RKO (cell line): ENCODE data around the gene LPCAT4.

ENCODE experiments used
- DNase-seq: peaks from one replicate; pipeline ENCODE4 v3.0.0-alpha.2; 2016; ENCODE audit warnings: low spot score

Gene LPCAT4

DNA sequence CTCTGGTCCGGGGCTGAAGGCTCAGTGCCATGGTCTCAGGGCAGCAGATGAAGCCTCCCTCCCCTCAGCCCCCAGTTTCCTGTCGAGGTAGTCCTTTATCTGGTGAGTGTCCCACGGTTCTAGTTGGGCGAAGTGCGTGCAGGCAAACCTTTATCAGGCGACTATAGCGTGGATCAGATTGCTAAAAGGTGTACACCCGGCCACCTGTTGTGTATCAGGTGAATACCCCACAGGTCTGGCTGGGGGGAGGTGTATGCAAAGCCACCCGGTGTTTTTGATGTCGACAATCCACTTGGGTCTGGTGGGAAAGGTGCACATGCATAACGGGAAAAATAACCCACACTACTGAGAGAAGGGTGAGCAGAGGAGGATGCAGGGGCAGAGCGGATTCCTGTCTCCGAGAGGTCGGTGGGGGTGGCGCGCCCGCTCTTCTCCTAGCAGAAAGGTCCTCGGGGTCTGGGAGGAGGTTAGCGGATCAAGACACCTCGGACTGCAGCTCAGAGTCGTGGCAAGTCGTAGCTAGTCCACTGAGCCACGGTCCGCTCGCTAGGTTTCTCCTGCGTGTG, 29.9 kb downstream of the LPCAT4 start:
- DNase-seq, result peak; percentile 16

DNA sequence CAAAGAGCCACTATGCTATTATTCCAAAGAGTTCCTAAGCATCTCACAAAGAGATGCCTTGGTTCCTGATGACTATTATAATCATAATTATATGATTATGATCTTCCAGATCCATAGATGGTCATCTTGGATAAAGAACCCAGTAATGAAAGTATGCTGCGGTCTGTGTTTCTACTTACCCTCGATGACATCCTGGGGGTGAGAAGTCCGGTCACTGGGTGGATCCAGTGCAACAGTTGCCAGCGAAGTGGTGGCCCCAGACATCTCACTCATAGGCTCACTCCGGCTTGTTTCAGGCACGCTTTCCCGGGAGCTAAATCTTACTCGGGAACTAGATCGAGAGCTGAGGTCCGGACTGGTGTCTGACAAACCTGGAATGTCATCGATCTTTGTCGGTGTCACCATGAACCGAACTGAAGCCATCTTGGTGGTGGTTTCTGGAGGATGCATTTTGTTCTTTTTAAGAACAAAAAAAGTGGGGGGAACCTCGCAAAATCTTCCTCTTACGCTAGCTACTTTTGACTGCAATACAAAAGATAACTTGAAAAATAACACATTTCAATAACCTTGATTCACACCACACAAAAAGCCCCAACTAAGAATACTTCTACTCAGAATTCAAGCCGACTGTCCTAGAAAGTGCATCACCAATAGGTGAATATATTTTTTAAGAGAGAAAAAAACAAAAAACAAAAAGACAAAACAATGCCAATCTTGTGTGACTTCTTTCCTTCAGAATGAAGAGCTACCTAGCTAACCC, 30.6 kb downstream of the LPCAT4 start:
- DNase-seq, result no peak

DNA sequence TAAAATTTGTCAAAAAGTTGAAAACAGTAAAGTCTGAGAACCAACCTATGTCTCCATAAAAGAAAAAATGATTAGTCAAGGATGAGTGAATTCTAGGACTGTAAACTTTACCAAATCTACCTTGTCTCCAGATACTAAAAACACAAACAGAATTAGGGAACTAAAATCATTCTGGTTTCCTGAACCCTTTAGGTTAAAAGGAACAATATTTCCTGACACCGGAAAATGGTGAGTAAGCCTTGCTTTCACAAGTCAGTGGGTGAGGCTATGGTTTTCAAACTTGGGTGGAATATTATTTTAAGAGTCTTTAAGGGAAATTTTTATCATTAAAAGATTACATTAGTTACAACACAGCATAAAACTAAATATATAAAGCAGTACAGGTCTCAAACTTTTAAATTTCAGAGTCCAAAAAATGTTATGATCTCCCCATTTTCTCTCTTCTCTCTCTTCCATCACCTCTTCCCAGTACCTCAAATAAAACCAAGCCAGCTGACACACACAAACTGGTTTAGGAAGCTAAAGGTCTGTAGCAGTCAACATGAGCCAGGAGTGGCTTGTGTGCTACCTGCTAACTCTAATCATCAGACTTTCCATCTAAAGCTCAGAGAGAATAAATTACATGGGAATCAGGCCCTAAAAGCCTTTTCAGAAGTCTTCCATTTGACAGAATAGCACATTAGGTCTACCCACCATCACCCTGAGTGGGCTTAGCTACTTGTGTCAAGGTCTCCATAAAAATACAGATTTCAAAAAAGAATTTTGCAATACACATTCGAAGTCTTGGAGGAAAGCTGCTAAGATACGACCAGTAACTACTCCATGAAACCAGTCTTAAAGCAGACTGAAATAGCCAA, 31.6 kb downstream of the LPCAT4 start:
- no peak for DNase-seq

- no peak for DNase-seq
These were observed 32.3 kb downstream of the LPCAT4 start for GRCh38 chr15:34334672-34335071.

DNA sequence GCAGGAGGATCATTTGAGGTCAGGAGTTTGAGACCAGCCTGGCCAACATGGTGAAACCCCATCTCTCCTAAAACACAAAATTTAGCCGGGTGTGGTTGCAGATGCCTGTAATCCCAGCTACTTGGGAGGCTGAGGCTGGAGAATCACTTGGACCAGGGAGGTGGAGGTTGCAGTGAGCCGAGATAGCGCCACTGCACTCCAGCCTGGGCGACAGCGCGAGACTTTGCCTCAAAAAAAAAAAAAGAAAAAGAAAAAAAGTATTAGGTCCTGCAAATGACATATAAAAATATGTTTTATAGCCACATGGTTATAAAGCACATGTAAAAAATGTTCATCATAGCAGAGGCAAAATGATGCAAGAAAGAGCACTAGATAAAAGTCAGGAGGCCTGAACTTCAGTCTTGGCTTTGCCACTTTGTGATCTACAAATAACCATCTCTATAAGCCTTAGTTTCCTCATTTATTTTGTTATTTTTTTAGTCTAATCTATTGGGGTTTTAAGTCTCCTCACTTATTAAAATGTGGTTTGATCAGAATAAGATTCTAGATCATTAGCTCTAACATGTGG, 34.4 kb downstream of the LPCAT4 start:
- DNase-seq, result no peak

DNA sequence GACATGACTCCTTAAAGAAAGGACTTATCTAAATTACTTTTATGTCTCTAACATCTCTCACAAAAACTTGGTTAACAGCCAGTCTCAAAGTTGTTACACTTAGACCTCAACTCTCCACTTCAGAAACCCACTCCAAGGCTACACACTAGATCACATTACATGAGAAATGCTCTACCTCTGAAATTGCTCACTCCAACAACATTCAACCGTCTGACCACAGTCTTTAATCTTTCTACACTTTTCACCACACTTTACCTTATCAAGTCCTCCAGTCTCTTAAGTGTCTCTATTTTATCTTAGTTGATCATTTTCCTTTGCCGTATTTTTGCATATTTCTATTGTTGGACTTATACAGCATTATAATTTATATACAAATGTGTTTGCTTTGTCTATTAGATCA, 35.2 kb downstream of the LPCAT4 start:
- DNase-seq, result no peak

DNA sequence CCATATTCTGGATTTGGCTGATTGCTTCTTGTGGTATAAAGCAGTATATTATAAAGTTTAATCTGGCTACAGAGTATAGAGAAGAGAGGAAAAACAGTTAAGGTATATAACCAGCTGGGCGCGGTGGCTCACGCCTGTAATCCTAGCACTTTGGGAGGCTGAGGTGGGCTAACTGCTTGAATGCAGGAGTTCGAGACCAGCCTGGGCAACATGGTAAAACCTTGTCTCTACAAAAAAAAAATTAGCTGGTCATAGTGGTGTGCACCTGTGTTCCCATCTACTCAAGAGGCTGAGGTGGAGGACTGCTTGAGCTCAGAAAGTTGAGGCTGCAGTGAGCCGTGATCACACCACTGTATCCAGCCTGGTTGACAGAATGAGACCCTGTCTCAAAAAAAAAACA, 36.7 kb downstream of the LPCAT4 start:
- DNase-seq, result no peak

GRCh38 chr15:34329006-34329405, 38.0 kb downstream of the LPCAT4 start:
- no peak for DNase-seq

GRCh38 chr15:34327906-34328305, 39.1 kb downstream of the LPCAT4 start:
- DNase-seq, result no peak

- no peak for DNase-seq
These were observed 41.6 kb downstream of the LPCAT4 start for GRCh38 chr15:34325368-34325767.

GRCh38 chr15:34324933-34325332, 42.1 kb downstream of the LPCAT4 start:
- DNase-seq, result no peak

DNA sequence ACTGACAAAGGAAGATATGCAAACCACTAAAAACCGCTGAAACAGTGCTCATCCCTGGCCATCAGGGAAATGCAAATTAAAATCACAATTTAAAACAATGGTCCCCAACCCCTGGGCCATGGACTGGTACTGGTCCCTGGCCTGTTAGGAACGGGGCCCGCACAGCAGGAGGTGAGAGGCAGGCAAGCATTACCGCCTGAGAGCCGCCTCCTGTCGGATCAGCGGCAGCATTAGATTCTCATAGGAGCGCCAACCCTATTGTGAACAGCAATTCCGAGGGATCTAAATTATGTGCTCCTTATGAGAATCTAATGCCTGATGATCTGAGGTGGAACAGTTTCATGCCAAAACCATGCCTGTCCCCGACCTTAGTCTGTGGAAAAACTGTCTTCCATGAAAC, 43.8 kb downstream of the LPCAT4 start:
- no peak for DNase-seq

GRCh38 chr15:34318277-34319079, 48.5 kb downstream of the LPCAT4 start:
- peak; percentile 67 for DNase-seq

DNA sequence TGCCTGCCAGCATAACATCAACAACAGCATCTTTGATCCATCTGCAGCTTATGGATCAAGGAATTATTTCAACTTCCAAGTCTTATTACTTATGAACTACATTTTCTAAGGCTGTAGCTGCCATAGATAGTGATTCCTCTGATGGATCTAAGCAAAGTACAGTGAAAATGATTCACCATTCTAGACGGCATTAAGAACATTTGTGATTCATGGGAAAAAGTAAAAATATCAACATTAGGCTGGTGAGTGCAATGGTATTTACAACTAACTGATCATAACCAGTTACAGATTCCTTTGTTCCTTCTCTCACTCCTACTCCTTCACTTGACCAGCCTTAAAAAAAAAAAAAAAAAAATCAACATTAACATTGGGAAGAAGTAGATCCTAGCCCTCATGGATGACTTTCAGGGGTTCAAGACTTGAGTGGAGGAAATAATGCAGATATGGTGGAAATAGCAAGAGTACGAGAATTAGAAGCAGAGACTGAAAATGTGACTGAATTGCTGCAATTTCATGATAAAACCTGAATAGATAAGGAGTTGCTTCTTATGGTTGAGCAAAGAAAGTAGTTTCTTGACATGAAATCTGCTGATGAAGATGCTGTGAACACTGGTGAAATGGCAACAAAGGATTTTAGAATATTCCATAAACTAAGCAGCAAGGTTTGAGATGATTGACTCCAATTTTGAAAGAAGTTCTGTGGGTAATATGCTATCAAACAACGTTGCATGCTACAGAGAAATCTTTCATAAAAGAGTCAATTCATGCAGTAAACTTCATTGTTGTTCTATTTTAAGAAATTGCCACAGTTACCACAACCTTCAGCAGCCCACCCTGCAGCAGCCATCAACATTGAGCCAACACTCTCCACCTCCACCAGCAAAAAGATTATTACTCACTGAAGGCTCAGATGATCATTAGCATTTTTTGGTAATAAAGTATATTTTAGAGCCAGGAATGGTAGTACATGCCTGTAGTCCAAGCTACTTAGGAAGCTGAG, 52.2 kb downstream of the LPCAT4 start:
- DNase-seq, result no peak

DNA sequence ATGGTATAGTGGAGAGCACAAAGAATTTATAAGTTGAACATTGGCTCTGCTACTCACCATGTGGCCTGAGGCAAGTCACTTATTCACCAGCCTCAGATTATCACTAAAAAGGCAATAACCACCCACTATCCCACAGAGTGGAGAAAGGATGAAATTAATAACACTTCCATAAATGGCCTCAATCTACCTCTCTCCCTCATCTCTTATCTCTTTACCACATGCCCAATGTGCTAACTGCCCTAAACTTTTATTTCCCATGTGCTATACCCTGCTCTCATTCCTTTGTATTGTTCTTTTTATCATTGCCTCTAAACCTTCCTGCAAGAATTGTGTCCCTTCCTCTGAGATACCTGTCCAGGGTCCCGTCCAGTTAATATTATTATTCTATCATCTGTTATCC, 55.4 kb downstream of the LPCAT4 start:
- no peak for DNase-seq
